Activated T-helper 2 cell treated with anti-CD3 and anti-CD28 coated beads, Interferon-gamma antibody, Interleukin-2, Interleukin-4, amounts not matched to agents 10 μg/mL and 5 μg/mL and 100 μg/mL, durations not matched to agents 14 hours and 24 hours and 36 hours (primary cell): ENCODE measurements around the gene SHROOM2. TPM values are rescaled to one million over a fixed set of nuclear protein-coding genes. Genes with fewer than 3 reads are reported as not detected.
A peak's percentile ranks its signal among the peaks of the same experiment; 100 is the strongest.

Experiments
- DNase-seq: peaks from one replicate; pipeline ENCODE4 v3.0.0; 2021; ENCODE audit warnings: low spot score
- H3K27ac Mint-ChIP-seq: one replicate; pipeline ENCODE4 v1.8.0; 2021; ENCODE audit warnings: mixed read lengths
- H3K27me3 Mint-ChIP-seq: one replicate; pipeline ENCODE4 v1.8.0; 2021; ENCODE audit warnings: low read depth, mixed read lengths
- H3K36me3 Mint-ChIP-seq: one replicate; pipeline ENCODE4 v1.8.0; 2021; ENCODE audit warnings: low read depth, mixed read lengths
- H3K4me1 Mint-ChIP-seq: one replicate; pipeline ENCODE4 v1.8.0; 2021; ENCODE audit warnings: low read depth, mixed read lengths
- H3K4me3 Mint-ChIP-seq: one replicate; pipeline ENCODE4 v1.8.0; 2021; ENCODE audit warnings: low read depth, mild to moderate bottlenecking, moderate library complexity, mixed read lengths
- H3K9me3 Mint-ChIP-seq: one replicate; pipeline ENCODE4 v1.8.0; 2021; ENCODE audit warnings: mixed read lengths
- intact Hi-C: fragments of 100-400 bp; cut with micrococcal nuclease; formaldehyde crosslinking; loops from one replicate; pipeline ENCODE4 v1.15.1; 2023
- total RNA-seq: library from RNA; stranded (reverse); gene quantifications from 2 replicates; pipeline ENCODE4 v1.2.3, GENCODE V29; 2022

SHROOM2 gene
- not detected in 2 replicates for total RNA-seq

GRCh38 chrX:9785944-9786797 lies at the start of gene SHROOM2:
Gene SHROOM2 (plus strand): TSS chrX:9786429. CDS start chrX:9786546, 117 bp downstream.
- Mint-ChIP-seq H3K36me3 (no peaks in the 10 kb centered on the region), H3K27ac (no peak within 1 kb of the TSS), H3K4me1 (no peaks in the 10 kb centered on the region), H3K4me3 (peak within 1 kb of the TSS; percentile 51), H3K27me3 (peaks cover 38% of the 10 kb centered on the region), H3K9me3 (no peaks in the 10 kb centered on the region)
- DNase-seq: no peak
- intact Hi-C loops: no loop called here

GRCh38 chrX:9737363-9737762 lies 48.9 kb upstream of the SHROOM2 start:
- no peaks in the 10 kb centered on the region for H3K9me3 Mint-ChIP-seq
- no peaks in the 10 kb centered on the region for H3K36me3 Mint-ChIP-seq
- peaks cover 3% of the 10 kb centered on the region for H3K27me3 Mint-ChIP-seq
- H3K4me3 Mint-ChIP-seq: no peak overlapping the region
- intact Hi-C loops: no loop called here
- no peaks in the 10 kb centered on the region for H3K4me1 Mint-ChIP-seq
- DNase-seq: no peak
- H3K27ac Mint-ChIP-seq: no peak overlapping the region

GRCh38 chrX:9738151-9738550 lies 48.1 kb upstream of the SHROOM2 start:
- Mint-ChIP-seq H3K9me3 (no peaks in the 10 kb centered on the region), H3K27me3 (peaks cover 3% of the 10 kb centered on the region), H3K36me3 (no peaks in the 10 kb centered on the region), H3K4me1 (no peaks in the 10 kb centered on the region), H3K27ac (no peak overlapping the region), H3K4me3 (no peak overlapping the region)
- no peak for DNase-seq
- intact Hi-C loops: no loop called here

- no peak overlapping the region for H3K4me3 Mint-ChIP-seq
- H3K4me1 Mint-ChIP-seq: no peaks in the 10 kb centered on the region
- H3K9me3 Mint-ChIP-seq: peaks cover 4% of the 10 kb centered on the region
- no peak for DNase-seq
- intact Hi-C loops: no loop called here
- H3K27ac Mint-ChIP-seq: no peak overlapping the region
- peaks cover 3% of the 10 kb centered on the region for H3K27me3 Mint-ChIP-seq
- no peaks in the 10 kb centered on the region for H3K36me3 Mint-ChIP-seq
Measured at GRCh38 chrX:9739130-9739529, 47.1 kb upstream of the SHROOM2 start.

- Mint-ChIP-seq H3K27ac (no peak overlapping the region), H3K9me3 (peaks cover 11% of the 10 kb centered on the region), H3K27me3 (no peaks in the 10 kb centered on the region), H3K4me3 (peak overlapping the region; percentile 8), H3K4me1 (peaks cover 11% of the 10 kb centered on the region), H3K36me3 (peaks cover 6% of the 10 kb centered on the region)
- intact Hi-C loops: no loop called here
- no peak for DNase-seq
Measured at GRCh38 chrX:9745417-9746115, 40.7 kb upstream of the SHROOM2 start.

- intact Hi-C loops: no loop called here
- no peak overlapping the region for H3K27ac Mint-ChIP-seq
- H3K9me3 Mint-ChIP-seq: peaks cover 11% of the 10 kb centered on the region
- peaks cover 6% of the 10 kb centered on the region for H3K36me3 Mint-ChIP-seq
- H3K4me3 Mint-ChIP-seq: no peak overlapping the region
- H3K27me3 Mint-ChIP-seq: no peaks in the 10 kb centered on the region
- H3K4me1 Mint-ChIP-seq: peaks cover 11% of the 10 kb centered on the region
- no peak for DNase-seq
Measured at GRCh38 chrX:9746148-9746888, 39.9 kb upstream of the SHROOM2 start.

GRCh38 chrX:9747644-9748043 lies 38.6 kb upstream of the SHROOM2 start:
- Mint-ChIP-seq H3K9me3 (peaks cover 11% of the 10 kb centered on the region), H3K27ac (no peak overlapping the region), H3K4me1 (peaks cover 11% of the 10 kb centered on the region), H3K36me3 (peaks cover 6% of the 10 kb centered on the region), H3K4me3 (no peak overlapping the region), H3K27me3 (no peaks in the 10 kb centered on the region)
- DNase-seq: no peak
- intact Hi-C loops: no loop called here

- peaks cover 7% of the 10 kb centered on the region for H3K9me3 Mint-ChIP-seq
- DNase-seq: no peak
- H3K27me3 Mint-ChIP-seq: no peaks in the 10 kb centered on the region
- H3K36me3 Mint-ChIP-seq: peaks cover 6% of the 10 kb centered on the region
- H3K27ac Mint-ChIP-seq: no peak overlapping the region
- H3K4me1 Mint-ChIP-seq: peaks cover 11% of the 10 kb centered on the region
- H3K4me3 Mint-ChIP-seq: no peak overlapping the region
- intact Hi-C loops: no loop called here
Measured at GRCh38 chrX:9749146-9749692, 37.0 kb upstream of the SHROOM2 start.

GRCh38 chrX:9757366-9757765 lies 28.9 kb upstream of the SHROOM2 start:
- intact Hi-C loops: no loop called here

GRCh38 chrX:9758021-9758638 lies 28.1 kb upstream of the SHROOM2 start:
- Mint-ChIP-seq H3K4me3 (no peak overlapping the region), H3K27me3 (peaks cover 5% of the 10 kb centered on the region), H3K4me1 (no peaks in the 10 kb centered on the region), H3K9me3 (no peaks in the 10 kb centered on the region), H3K36me3 (no peaks in the 10 kb centered on the region), H3K27ac (no peak overlapping the region)
- no peak for DNase-seq
- intact Hi-C loops: no loop called here

More at GRCh38 chrX:9757366-9757765, 28.9 kb upstream of the SHROOM2 start:
- no peaks in the 10 kb centered on the region for H3K4me1 Mint-ChIP-seq
- no peaks in the 10 kb centered on the region for H3K9me3 Mint-ChIP-seq
- H3K27ac Mint-ChIP-seq: no peak overlapping the region
- DNase-seq: no peak
- H3K4me3 Mint-ChIP-seq: no peak overlapping the region
- no peaks in the 10 kb centered on the region for H3K36me3 Mint-ChIP-seq
- H3K27me3 Mint-ChIP-seq: peaks cover 5% of the 10 kb centered on the region

- no peak overlapping the region for H3K27ac Mint-ChIP-seq
- DNase-seq: no peak
- intact Hi-C loops: no loop called here
- H3K4me3 Mint-ChIP-seq: no peak overlapping the region
- H3K4me1 Mint-ChIP-seq: no peaks in the 10 kb centered on the region
- H3K9me3 Mint-ChIP-seq: no peaks in the 10 kb centered on the region
- H3K36me3 Mint-ChIP-seq: no peaks in the 10 kb centered on the region
- peaks cover 8% of the 10 kb centered on the region for H3K27me3 Mint-ChIP-seq
Measured at GRCh38 chrX:9759337-9759736, 26.9 kb upstream of the SHROOM2 start.

GRCh38 chrX:9765072-9765736 lies 21.0 kb upstream of the SHROOM2 start:
- peaks cover 15% of the 10 kb centered on the region for H3K27me3 Mint-ChIP-seq

More at GRCh38 chrX:9765072-9765736, 21.0 kb upstream of the SHROOM2 start:
- DNase-seq: no peak
- no peaks in the 10 kb centered on the region for H3K4me1 Mint-ChIP-seq
- no peaks in the 10 kb centered on the region for H3K9me3 Mint-ChIP-seq
- H3K4me3 Mint-ChIP-seq: no peak overlapping the region
- no peak overlapping the region for H3K27ac Mint-ChIP-seq
- intact Hi-C loops: no loop called here
- no peaks in the 10 kb centered on the region for H3K36me3 Mint-ChIP-seq
